Thymus (tissue), 11 donors: ENCODE measurements around the gene ELAVL3. TPM values are rescaled to one million over a fixed set of nuclear protein-coding genes. Genes with fewer than 3 reads are reported as not detected.

Experiments used
- DNase-seq, 9 donors: peaks; one replicate each; pipeline ENCODE4 v3.0.0-alpha.2; 2013; ENCODE audit warnings: low spot score in 9 of 9, low read depth in 6 of 9, missing footprints in 1 of 9
- H3K27ac ChIP-seq, 2 donors: one replicate each; pipeline ENCODE4 v1.5.1; 2013; ENCODE audit warnings: control low read depth in 1 of 2, low read depth in 1 of 2, low read length in 1 of 2, mild to moderate bottlenecking in 1 of 2, moderate library complexity in 1 of 2
- H3K27me3 ChIP-seq, 2 donors: one replicate each; pipeline ENCODE4 v1.5.1; 2013; ENCODE audit warnings: low read length in 1 of 2; ENCODE audit not compliant: control insufficient read depth in 2 of 2, insufficient read depth in 1 of 2
- H3K36me3 ChIP-seq, 2 donors: one replicate each; pipeline ENCODE4 v1.5.1; 2013; ENCODE audit warnings: low read length in 1 of 2, mild to moderate bottlenecking in 1 of 2, moderate library complexity in 1 of 2; ENCODE audit not compliant: control insufficient read depth in 2 of 2, insufficient read depth in 2 of 2
- H3K4me1 ChIP-seq, 2 donors: one replicate each; pipeline ENCODE4 v1.5.1; 2013; ENCODE audit warnings: low read length in 2 of 2; ENCODE audit not compliant: control insufficient read depth in 2 of 2, insufficient read depth in 2 of 2
- H3K4me3 ChIP-seq, 2 donors: one replicate each; pipeline ENCODE4 v1.5.1; 2013; ENCODE audit warnings: low read length in 2 of 2, control low read depth in 1 of 2, mild to moderate bottlenecking in 1 of 2
- H3K9me3 ChIP-seq, 2 donors: one replicate each; pipeline ENCODE4 v1.5.1; 2013; ENCODE audit warnings: low read length in 1 of 2, mild to moderate bottlenecking in 1 of 2; ENCODE audit not compliant: control insufficient read depth in 2 of 2, insufficient read depth in 1 of 2
- WGBS: extraction: QIAGEN DNeasy Blood & Tissue Kit; methylation state at CpG from one replicate; pipeline ENCODE4 v1.1.7; 2013; 5-methylcytosine and 5-hydroxymethylcytosine counted together
- polyA plus RNA-seq: library from polyadenylated mRNA; stranded (reverse); fragments of 200-250 nt; gene quantifications from one replicate; pipeline ENCODE4 v1.2.3, GENCODE V29; 2013
- total RNA-seq: library from RNA; stranded (reverse); fragments of 120-200 nt; gene quantifications from one replicate; pipeline ENCODE4 v1.2.4, GENCODE V29; 2013
- donor health status: healthy.

ELAVL3 gene
- total and polyA plus RNA-seq, 2 donors, result 0.05 to 0.09 TPM

DNA sequence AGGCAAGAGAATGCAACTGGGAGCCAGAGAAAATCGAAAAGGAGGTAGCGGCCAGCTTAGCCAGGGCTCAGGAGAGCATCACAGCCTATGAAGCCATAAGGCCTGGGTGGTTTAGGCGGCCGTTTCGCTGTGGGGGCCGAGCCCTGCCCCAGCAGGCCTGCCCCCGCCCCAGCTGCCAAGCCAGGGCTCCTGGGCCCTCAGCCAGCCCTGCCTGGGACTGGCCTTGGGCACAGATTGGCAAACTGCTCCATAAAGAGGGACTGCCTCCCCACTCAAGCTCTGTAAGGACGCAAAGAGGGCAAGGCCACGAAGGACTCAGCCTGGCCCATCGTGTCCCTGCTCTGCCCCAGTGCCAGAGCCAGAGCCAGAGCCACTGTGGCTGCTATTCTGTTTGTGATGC is 14.6 kb upstream of the ELAVL3 start:
- H3K4me1 ChIP-seq, result no peaks in the 10 kb centered on the region
- H3K36me3 ChIP-seq, result peaks cover 23 to 48% of the 10 kb centered on the region in 2 donors
- no peaks in the 10 kb centered on the region for H3K9me3 ChIP-seq
- no peak overlapping the region for H3K4me3 ChIP-seq
- no peaks in the 10 kb centered on the region for H3K27me3 ChIP-seq
- WGBS, result 97% methylated on average over 10 of the region's 10 CpGs
- no peak overlapping the region for H3K27ac ChIP-seq
- DNase-seq, result no peak

DNA sequence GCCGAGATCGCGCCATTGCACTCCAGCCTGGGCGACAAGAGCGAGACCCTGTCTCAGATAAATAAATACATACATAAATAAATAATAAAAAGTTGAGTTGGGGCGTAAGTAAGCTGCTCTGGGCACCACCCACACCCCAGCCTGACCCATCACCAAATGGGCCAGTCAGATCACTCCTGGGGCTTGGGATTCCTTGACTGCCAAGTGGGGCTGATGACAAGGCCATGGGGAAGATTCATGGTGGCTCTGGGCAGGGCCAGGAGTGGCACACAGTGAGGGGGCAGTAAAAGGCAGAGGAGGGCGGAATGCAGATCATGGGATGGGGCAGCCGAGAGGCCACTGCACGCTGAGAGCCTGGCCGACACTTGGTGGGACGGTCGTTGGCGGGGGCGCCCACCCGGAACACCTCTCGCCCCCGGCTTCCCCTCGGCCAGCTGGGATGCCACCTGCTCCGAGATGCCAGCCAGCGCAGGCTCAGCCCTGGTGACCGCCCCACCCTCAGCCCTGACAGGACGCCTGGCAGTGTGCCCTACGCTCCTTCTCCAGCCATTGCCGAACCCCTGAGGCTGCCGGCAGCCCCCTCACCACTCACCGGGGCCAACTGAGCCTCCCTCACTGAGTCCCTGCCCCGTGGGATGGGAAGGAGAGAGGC is 13.9 kb upstream of the ELAVL3 start:
- Histone ChIP-seq H3K4me3 (no peak overlapping the region), H3K4me1 (no peaks in the 10 kb centered on the region), H3K9me3 (no peaks in the 10 kb centered on the region), H3K36me3 (peaks cover 26 to 52% of the 10 kb centered on the region in 2 donors), H3K27me3 (no peaks in the 10 kb centered on the region), H3K27ac (no peak overlapping the region)
- 99% methylated on average over 27 of the region's 27 CpGs for whole genome bisulfite sequencing
- no peak for DNase-seq

DNA sequence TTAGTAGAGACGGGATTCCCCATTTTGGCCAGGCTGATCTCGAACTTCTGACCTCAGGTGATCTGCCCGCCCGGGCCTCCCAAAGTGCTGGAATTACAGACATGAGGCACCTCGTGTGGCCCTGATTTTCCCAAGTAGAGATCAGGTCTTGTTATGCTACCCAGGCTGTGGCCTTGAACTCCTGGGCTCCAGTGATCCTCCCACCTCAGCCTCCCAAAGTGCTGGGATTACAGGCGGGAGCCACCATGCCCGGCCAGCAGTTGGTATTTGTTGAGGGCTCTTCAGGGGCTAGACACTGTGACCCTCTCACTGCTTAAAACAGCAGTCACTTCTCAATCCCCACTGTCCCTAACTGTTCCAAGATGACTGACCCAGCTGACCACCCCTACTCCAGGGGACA is 8.5 kb upstream of the ELAVL3 start:
- 98% methylated on average over 7 of the region's 7 CpGs for WGBS
- H3K36me3 ChIP-seq, result peaks cover 17 to 42% of the 10 kb centered on the region in 2 donors
- no peaks in the 10 kb centered on the region for H3K4me1 ChIP-seq

DNA sequence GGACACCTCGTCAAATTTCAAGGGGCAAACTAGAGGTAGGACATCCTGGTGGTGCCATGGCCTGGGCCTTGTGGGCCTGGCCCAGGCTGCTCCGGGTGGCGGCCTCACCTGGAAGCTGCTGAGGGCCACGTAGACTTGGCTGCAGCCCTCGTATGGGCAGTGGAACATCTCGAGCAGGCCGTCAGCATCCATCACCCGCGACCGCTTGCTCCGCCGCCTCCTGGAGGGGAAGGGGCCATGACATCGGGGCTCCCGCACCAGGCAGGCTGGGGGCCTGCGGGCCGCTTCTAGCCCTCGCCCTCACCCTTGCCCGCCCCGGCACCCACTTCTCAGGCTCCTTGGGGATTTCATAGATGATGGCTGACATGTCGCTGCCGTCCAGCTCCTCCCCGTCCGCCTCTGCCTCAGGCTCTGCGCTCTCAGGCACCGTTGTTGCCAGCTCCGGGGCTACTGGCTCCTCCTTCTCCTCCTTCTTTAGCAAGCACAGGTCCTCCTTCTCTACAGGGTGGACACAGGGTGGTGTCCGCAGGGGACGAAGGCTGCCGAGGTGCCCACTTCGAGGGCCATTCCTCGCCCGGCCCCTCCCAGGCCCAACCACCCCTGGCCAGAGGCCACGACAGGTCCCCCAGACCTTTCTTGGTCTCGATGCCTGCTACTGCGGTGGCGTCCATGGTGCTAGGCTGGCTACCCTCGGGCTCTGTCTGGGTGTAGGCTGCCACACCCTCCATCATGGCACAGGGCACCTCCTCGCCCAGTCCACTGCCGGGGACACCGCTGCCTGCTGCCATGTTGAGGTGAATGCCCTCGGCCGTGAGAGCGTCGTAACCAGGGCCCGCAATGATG is 6.0 kb upstream of the ELAVL3 start:
- H3K27me3 ChIP-seq, result peaks cover 9 to 14% of the 10 kb centered on the region in 2 donors
- no peak overlapping the region for H3K27ac ChIP-seq
- peaks cover 12 to 46% of the 10 kb centered on the region in 2 donors for H3K36me3 ChIP-seq
- no peak overlapping the region for H3K4me3 ChIP-seq
- DNase-seq, result no peak
- 98% methylated on average over 45 of the region's 45 CpGs for WGBS
- peaks cover 3 to 13% of the 10 kb centered on the region in 2 donors for H3K4me1 ChIP-seq
- H3K9me3 ChIP-seq, result peaks cover 0 to 6% of the 10 kb centered on the region in 2 donors

More for the DNA sequence above, 8.5 kb upstream of the ELAVL3 start:
- DNase-seq, result no peak
- H3K27ac ChIP-seq, result no peak overlapping the region
- H3K9me3 ChIP-seq, result no peaks in the 10 kb centered on the region
- H3K4me3 ChIP-seq, result no peak overlapping the region
- no peaks in the 10 kb centered on the region for H3K27me3 ChIP-seq

DNA sequence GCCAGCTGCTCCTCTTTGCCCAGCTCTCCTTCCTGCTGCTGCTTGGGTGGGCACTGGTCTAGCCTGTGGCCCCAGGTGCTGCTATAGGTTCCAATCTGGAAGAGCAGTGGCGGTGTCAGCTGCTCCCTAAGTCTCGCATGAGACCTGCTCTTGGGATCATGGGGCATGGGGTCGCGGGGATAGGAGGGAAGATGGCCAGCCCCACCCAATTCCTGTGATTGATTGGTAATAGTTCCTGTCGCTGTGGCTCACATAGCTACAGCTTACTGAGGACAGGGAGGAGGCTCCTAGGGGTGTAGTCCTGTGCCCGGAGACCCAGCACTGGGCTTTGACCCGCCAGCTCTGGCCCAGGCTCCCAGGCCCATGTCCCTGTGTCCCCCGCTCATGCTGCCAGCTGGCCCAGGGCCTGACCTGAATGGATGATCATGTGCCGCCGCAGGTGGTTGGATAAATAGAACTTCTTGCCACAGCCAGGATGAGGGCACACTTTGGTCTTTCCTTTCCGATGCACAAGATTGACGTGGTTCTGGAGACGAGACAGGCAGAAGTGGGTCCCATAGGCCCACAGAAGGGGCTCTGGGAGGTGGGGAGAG is 4.5 kb upstream of the ELAVL3 start:
- peaks cover 3 to 23% of the 10 kb centered on the region in 2 donors for H3K4me1 ChIP-seq
- no peak overlapping the region for H3K27ac ChIP-seq
- H3K27me3 ChIP-seq, result peaks cover 25 to 29% of the 10 kb centered on the region in 2 donors
- no peak overlapping the region for H3K4me3 ChIP-seq
- peaks cover 1 to 17% of the 10 kb centered on the region in 2 donors for H3K9me3 ChIP-seq
- H3K36me3 ChIP-seq, result peaks cover 10 to 35% of the 10 kb centered on the region in 2 donors
- no peak for DNase-seq
- 98% methylated on average over 13 of the region's 13 CpGs for WGBS

DNA sequence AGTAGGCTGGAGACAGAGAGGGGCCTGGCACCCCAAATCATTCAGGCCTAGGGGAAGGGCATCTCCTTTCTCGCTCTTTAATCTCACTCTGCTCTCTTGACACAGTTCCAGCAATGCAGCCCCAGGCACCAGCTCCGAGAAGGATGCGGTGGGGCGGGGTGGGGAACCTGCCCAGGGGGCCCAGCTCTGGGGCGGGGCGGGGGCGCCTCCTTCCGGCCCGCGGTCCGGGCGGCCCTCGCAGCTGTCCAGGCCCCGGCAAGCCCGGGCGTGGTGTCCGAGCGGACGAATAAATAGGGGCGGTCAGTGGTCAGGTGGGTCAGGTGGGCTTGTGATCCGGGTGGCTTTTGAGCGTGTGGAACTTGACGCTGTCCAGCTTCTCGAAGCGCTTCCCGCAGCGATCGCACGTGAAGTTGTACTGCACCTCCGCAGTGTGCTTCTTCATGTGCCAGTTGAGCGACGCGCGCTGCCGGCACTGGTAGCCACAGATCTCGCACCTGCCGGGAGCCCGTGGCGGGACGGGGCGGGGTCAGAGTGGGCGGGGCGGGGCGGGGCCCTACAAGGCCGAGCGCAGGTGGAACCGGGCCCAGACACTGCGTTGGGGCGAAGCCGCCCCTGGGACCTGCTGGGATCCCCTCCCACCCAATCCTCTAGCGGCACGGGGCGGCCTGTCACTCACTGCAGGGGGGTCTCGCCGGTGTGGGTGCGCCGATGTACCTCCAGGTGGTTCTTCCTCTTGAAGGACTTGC is 2.7 kb upstream of the ELAVL3 start:
- H3K36me3 ChIP-seq, result peaks cover 4 to 28% of the 10 kb centered on the region in 2 donors
- DNase-seq, result no peak
- WGBS, result 94% methylated on average over 57 of the region's 57 CpGs
- no peak overlapping the region for H3K27ac ChIP-seq
- H3K27me3 ChIP-seq, result peaks cover 43 to 47% of the 10 kb centered on the region in 2 donors
- H3K4me3 ChIP-seq, result no peak overlapping the region
- H3K4me1 ChIP-seq, result peaks cover 8 to 26% of the 10 kb centered on the region in 2 donors
- H3K9me3 ChIP-seq, result peaks cover 1 to 21% of the 10 kb centered on the region in 2 donors

DNA sequence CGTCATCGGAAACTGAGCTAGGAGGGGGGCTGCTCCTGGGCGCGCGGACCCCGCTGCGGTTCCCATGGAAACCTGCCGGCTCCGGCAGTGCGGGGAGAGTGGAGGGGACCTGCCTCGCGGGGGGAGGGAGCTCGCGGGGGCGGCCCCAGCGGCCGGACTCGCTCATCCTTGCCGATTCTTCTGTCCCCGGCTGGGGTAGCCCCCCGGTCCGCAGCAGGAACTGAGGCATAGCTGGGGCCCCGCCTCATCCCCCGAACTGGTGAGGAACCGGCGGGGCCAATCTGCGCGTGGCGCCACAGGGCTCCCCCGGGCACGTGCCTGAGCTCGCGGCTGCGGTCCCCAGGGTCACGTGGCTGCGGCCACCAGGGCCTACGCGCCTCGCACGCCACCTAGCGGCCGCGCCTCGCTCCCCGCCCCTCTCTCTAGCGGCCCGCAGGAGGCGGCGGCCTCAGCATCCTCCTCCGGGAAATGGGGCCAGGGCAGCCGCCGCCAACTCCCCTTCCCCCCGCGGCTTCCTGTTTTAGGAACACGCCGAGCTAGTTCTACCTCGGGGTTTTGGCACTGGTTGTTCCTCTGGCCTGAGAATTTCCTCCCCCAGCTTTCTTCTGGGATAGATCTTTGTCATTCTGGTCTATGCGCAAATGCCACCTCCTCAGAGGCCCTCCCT is 1.7 kb upstream of the ELAVL3 start:
- Histone ChIP-seq H3K4me3 (peak overlapping the region; percentile 4 to 37), H3K4me1 (peaks cover 8 to 26% of the 10 kb centered on the region in 2 donors), H3K27me3 (peaks cover 51 to 58% of the 10 kb centered on the region in 2 donors), H3K27ac (no peak overlapping the region), H3K9me3 (peaks cover 1 to 21% of the 10 kb centered on the region in 2 donors), H3K36me3 (peaks cover 4 to 26% of the 10 kb centered on the region in 2 donors)
- peak; percentile 45 to 89 (median 71) for DNase-seq
- WGBS, result 2% methylated on average over 58 of the region's 58 CpGs
